GM12878 (cell line): ENCODE measurements around the gene SLFN5.

Experiments
- ASH2L ChIP-seq: fragments of 300-600, 200-600 bp; sonication (generic); IDR thresholded peaks from 2 replicates; pipeline ENCODE4 v1.6.1; 2017; ENCODE audit warnings: low read depth, mild to moderate bottlenecking, borderline replicate concordance
- CTCF ChIP-seq, 3 experiments: IDR thresholded peaks in 2 of 3; conservative IDR thresholded peaks in 1 of 3; 2 replicates each; pipeline ENCODE4 v1.5.1; 2011; ENCODE audit warnings: low read depth in 3 of 3, low read length in 3 of 3, mild to moderate bottlenecking in 3 of 3, control low read depth in 2 of 3, moderate library complexity in 2 of 3, inconsistent platforms in 1 of 3, mixed read lengths in 1 of 3; ENCODE audit not compliant: control insufficient read depth in 2 of 3, insufficient read depth in 1 of 3; ENCODE audit errors: extremely low read depth in 1 of 3
- FOXM1 ChIP-seq: IDR thresholded peaks from 2 replicates; pipeline ENCODE4 v1.6.1; 2012; ENCODE audit warnings: low read depth, mild to moderate bottlenecking, inconsistent platforms, low read length, moderate library complexity
- HDAC2 ChIP-seq: fragments of 200-600 bp; sonication (generic); IDR thresholded peaks from 2 replicates; pipeline ENCODE4 v1.6.1; 2017
- POLR2A ChIP-seq: IDR thresholded peaks from 2 replicates; pipeline ENCODE4 v1.6.1; 2011; ENCODE audit warnings: low read depth, mild to moderate bottlenecking, low read length
- RAD51 ChIP-seq: fragments of 450-650 bp; IDR thresholded peaks from 2 replicates; pipeline ENCODE4 v1.6.1; 2016; ENCODE audit warnings: moderate library complexity, mild to moderate bottlenecking, inconsistent platforms

DNA sequence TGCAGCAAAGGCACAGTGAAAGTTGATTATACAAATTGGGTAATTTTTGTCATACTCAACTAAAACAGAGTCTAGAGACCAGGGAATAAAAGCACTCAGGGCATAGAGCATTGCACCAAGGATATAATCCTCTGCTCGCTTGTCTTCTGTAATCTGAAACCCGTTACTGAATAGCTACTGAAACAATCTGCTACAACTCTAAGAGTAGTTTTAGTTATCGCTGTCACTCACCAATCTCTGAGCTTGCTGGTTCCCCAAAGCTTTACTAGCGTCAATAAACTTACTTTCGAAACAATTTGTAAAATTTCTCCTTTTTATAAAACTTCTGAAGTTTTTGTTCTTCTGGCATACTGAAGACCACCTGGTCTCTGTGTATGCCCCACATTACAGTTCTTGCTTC, 25.8 kb upstream of the SLFN5 start:
- no peak for TF ChIP-seq HDAC2
- no peak for TF ChIP-seq POLR2A
- no peak for TF ChIP-seq CTCF (IDR thresholded peaks at IDR 0.05 in 2 of 3, conservative IDR thresholded peaks at IDR 0.05 in 1 of 3; ENCODE audit: control insufficient read depth in 2 of 3, extremely low read depth in 1 of 3, insufficient read depth in 1 of 3, low read depth in 3 of 3, low read length in 3 of 3)
- no peak for TF ChIP-seq RAD51
- no peak for TF ChIP-seq ASH2L
- TF ChIP-seq FOXM1, result no peak
